A549 (cell line): Measurements from ENCODE around the gene RBL2. TPM values are rescaled to one million over a fixed set of nuclear protein-coding genes. Genes with fewer than 3 reads are reported as not detected.

Source experiments
- ATAC-seq, 2 experiments: fragments of 200-7000 bp in 1 of 2; fragments of >200 bp in 1 of 2; cut with Nextera tagmentation in 1 of 2; cut with Tn5 transposase in 1 of 2; 3 replicates each; pipeline versions ENCODE4 v1.8.0 to v1.9.1; 2018 to 2020; ENCODE audit warnings: mild to moderate bottlenecking in 1 of 2, moderate library complexity in 1 of 2
- CTCF ChIA-PET: fragments of 300-600 bp; sonication (Branson Sonifier 250); formaldehyde crosslinking; extraction: SDS; loops from one replicate; lab custom pipeline; 2021; ENCODE audit warnings: antibody characterized with exemption, inconsistent platforms; lab: Yijun Ruan, JAX
- POLR2A ChIA-PET: fragments of 350-600 bp; formaldehyde crosslinking; extraction: SDS; loops from one replicate; lab custom pipeline; 2021; ENCODE audit warnings: antibody characterized with exemption, inconsistent platforms; lab: Yijun Ruan, JAX
- DNase-seq, 2 experiments: peaks; one replicate each; pipeline versions ENCODE4 v3.0.0 to v3.0.0-alpha.2; 2011 to 2016; ENCODE audit warnings: low read depth in 1 of 2, low spot score in 1 of 2
- FAIRE-seq: peaks from 2 replicates; lab custom pipeline; 2011; peaks lifted over from hg19 to GRCh38; lab: Jason Lieb, UNC
- H3K27ac ChIP-seq, 2 experiments: fragments of >200 bp; sonication (Bioruptor Twin); formaldehyde crosslinking; 3 replicates each; pipeline ENCODE4 v1.5.1; 2016 to 2017
- H3K4me1 ChIP-seq: fragments of >200 bp; sonication (Bioruptor Twin); formaldehyde crosslinking; 3 replicates; pipeline ENCODE4 v1.6.1; 2016
- H3K4me2 ChIP-seq: fragments of >200 bp; sonication (Bioruptor Twin); formaldehyde crosslinking; 3 replicates; pipeline ENCODE4 v1.6.1; 2016
- H3K4me3 ChIP-seq: fragments of >200 bp; sonication (Bioruptor Twin); formaldehyde crosslinking; 3 replicates; pipeline ENCODE4 v1.5.1; 2016
- H3K9me3 ChIP-seq: fragments of >200 bp; sonication (Bioruptor Twin); formaldehyde crosslinking; 3 replicates; pipeline ENCODE4 v1.6.1; 2016
- CBX2 ChIP-seq: fragments of 200-600 bp; sonication (generic); IDR thresholded peaks from 2 replicates; pipeline ENCODE4 v1.6.1; 2016; ENCODE audit warnings: low read depth, mild to moderate bottlenecking, borderline replicate concordance
- ELK1 ChIP-seq: fragments of 150-350 bp; IDR thresholded peaks from 2 replicates; pipeline ENCODE4 v1.6.1; 2014; ENCODE audit warnings: low read depth, mild to moderate bottlenecking, low read length
- ESRRA ChIP-seq: fragments of 150-350 bp; IDR thresholded peaks from 2 replicates; pipeline ENCODE4 v1.6.1; 2014; ENCODE audit warnings: mild to moderate bottlenecking, low read length, borderline replicate concordance
- FOSB ChIP-seq: fragments of 250-450 bp; sonication (Bioruptor Pico); IDR thresholded peaks from 2 replicates; pipeline ENCODE4 v1.5.0; 2020; ENCODE audit warnings: mild to moderate bottlenecking, moderate library complexity
- HMGXB4 ChIP-seq: fragments of 250-450 bp; sonication (Bioruptor Pico); IDR thresholded peaks from 2 replicates; pipeline ENCODE4 v1.5.0; 2021; ENCODE audit warnings: mild to moderate bottlenecking, moderate library complexity, borderline replicate concordance
- HOXB13 ChIP-seq: fragments of 250-450 bp; sonication (Bioruptor Pico); IDR thresholded peaks from 2 replicates; pipeline ENCODE4 v1.5.0; 2020; ENCODE audit warnings: low read depth, mild to moderate bottlenecking, moderate library complexity
- MAFK ChIP-seq: fragments of 450-650 bp; IDR thresholded peaks from 2 replicates; pipeline ENCODE4 v1.6.1; 2014; ENCODE audit not compliant: partially characterized antibody
- NFE2L2 ChIP-seq: fragments of 150-350 bp; conservative IDR thresholded peaks from 2 replicates; pipeline ENCODE4 v1.6.1; 2014; ENCODE audit warnings: low read length
- NPAS2 ChIP-seq: fragments of 250-450 bp; sonication (Bioruptor Pico); IDR thresholded peaks from 2 replicates; pipeline ENCODE4 v1.8.0; 2022; ENCODE audit warnings: mild to moderate bottlenecking, moderate library complexity, borderline replicate concordance
- PHF8 ChIP-seq: fragments of 200-600 bp; sonication (generic); IDR thresholded peaks from 2 replicates; pipeline ENCODE4 v1.6.1; 2016; ENCODE audit warnings: low read depth, mild to moderate bottlenecking, antibody characterized with exemption, moderate library complexity, borderline replicate concordance
- POLR2A ChIP-seq: IDR thresholded peaks from 2 replicates; pipeline ENCODE4 v1.6.1; 2012; ENCODE audit warnings: mild to moderate bottlenecking, low read length
- POLR2AphosphoS2 ChIP-seq: conservative IDR thresholded peaks from 2 replicates; pipeline ENCODE4 v1.6.1; 2012; ENCODE audit warnings: low read length, improper control_type of control experiment, inconsistent platforms
- RFX5 ChIP-seq: fragments of 450-650 bp; IDR thresholded peaks from 2 replicates; pipeline ENCODE4 v1.7.1; 2014; ENCODE audit warnings: antibody characterized with exemption, mild to moderate bottlenecking, moderate library complexity
- TFCP2L1 ChIP-seq: fragments of 250-450 bp; sonication (Bioruptor Pico); IDR thresholded peaks from 2 replicates; pipeline ENCODE4 v1.5.0; 2021; ENCODE audit warnings: mild to moderate bottlenecking
- ZNF302 ChIP-seq: fragments of 250-450 bp; sonication (Bioruptor Pico); IDR thresholded peaks from 2 replicates; pipeline ENCODE4 v1.9.0; 2021; ENCODE audit warnings: inconsistent platforms, mild to moderate bottlenecking, moderate library complexity
- WGBS: methylation state at CpG from one replicate; pipeline ENCODE4 v1.1.6; 2017; ENCODE audit errors: missing lambda C conversion rate; 5-methylcytosine and 5-hydroxymethylcytosine counted together
- polyA plus RNA-seq, 4 experiments: library from polyadenylated mRNA; depleted of rRNA in 3 of 4; stranded (reverse); fragments of >200 nt; fragmentation: RNase III in 1 of 4; extraction: RNeasy Plus Mini Kit Qiagen cat#74134 plus additional on column Dnase treatment in 1 of 4; gene quantifications; 2 replicates in 3 of 4; 3 replicates in 1 of 4; pipeline ENCODE4 v1.2.3, GENCODE V29; 2011 to 2017

Gene RBL2
- polyA plus RNA-seq, 2 of the 4 experiments (the other 2 are of a cell fraction), result 17.2 to 45.0 TPM

- H3K4me1 ChIP-seq, result peaks cover 12% of the 10 kb centered on the region
- 73% methylated on average over 4 of the region's 4 CpGs for WGBS
- TF ChIP-seq HMGXB4 (CRISPR knock-in tag) (no peak), POLR2A (no peak), CBX2 (no peak), TFCP2L1 (CRISPR knock-in tag) (no peak), ESRRA (no peak), RFX5 (no peak), NFE2L2 (no peak), POLR2AphosphoS2 (no peak), ELK1 (no peak), FOSB (CRISPR knock-in tag) (no peak), HOXB13 (no peak), NPAS2 (CRISPR knock-in tag) (no peak)
- no peak overlapping the region for H3K4me3 ChIP-seq
- POLR2A ChIA-PET, result no interaction called here
- CTCF ChIA-PET, result interaction anchor here (0.7 to 1.5 kb wide), 5 partner anchors 9 to 258 kb away, joined by 3 to 4 read pairs (median 3); no protein-coding TSS in a partner anchor
- DNase-seq (no peak), FAIRE-seq (no peak), ATAC-seq (no peak)
- no peak overlapping the region for H3K27ac ChIP-seq
- no peak overlapping the region for H3K4me2 ChIP-seq
- H3K9me3 ChIP-seq, result no peaks in the 10 kb centered on the region
Observed at GRCh38 chr16:53498984-53499383, 64.7 kb downstream of the RBL2 start.

- 69% methylated on average over 9 of the region's 9 CpGs for WGBS
- ATAC-seq, result no peak
- Histone ChIP-seq H3K4me3 (peak overlapping the region; percentile 86; the same call in 1 of the 3 replicates), H3K27ac (no peak overlapping the region), H3K9me3 (no peaks in the 10 kb centered on the region), H3K4me1 (peaks cover 19% of the 10 kb centered on the region), H3K4me2 (peak overlapping the region; percentile 90)
- peak; percentile 29 for TF ChIP-seq MAFK
- no peak for TF ChIP-seq TFCP2L1 (CRISPR knock-in tag)
- no peak for FAIRE-seq
- ChIA-PET POLR2A (no interaction called here), CTCF (interaction anchor here (1.8 kb wide), 1 partner anchor 9 kb away, joined by 10 read pairs; no protein-coding TSS in a partner anchor)
- DNase-seq, result no peak
Observed at GRCh38 chr16:53501216-53501859, 67.1 kb downstream of the RBL2 start.

GRCh38 chr16:53502331-53503269, 68.3 kb downstream of the RBL2 start, which contains the start of gene AKTIP:
AKTIP (minus strand) TSS chr16:53503209; CDS start chr16:53500259, 2,950 bp downstream.
- peak within 1 kb of the TSS; percentile 93 to 96 for H3K27ac ChIP-seq
- CTCF ChIA-PET, result interaction anchor here (0.5 to 1.2 kb wide), 4 partner anchors 11 to 1003 kb away, joined by 3 to 4 read pairs (median 3); no protein-coding TSS in a partner anchor
- DNase-seq, result no peak
- peaks cover 19% of the 10 kb centered on the region for H3K4me1 ChIP-seq
- peak; percentile 65 for TF ChIP-seq POLR2A
- TF ChIP-seq PHF8, result peak; percentile 38; the same call in 1 of the 2 replicates
- TF ChIP-seq ZNF302, result no peak
- TF ChIP-seq, all 56 proteins: peak for 2
- H3K9me3 ChIP-seq, result no peaks in the 10 kb centered on the region
- 8% methylated on average over 21 of the region's 76 CpGs for WGBS
- H3K4me3 ChIP-seq, result peak within 1 kb of the TSS; percentile 86
- peak within 1 kb of the TSS; percentile 91 for H3K4me2 ChIP-seq
- FAIRE-seq, result no peak
- ATAC-seq, result peak; percentile 46 to 60
- POLR2A ChIA-PET, result interaction anchor here (0.7 to 1.5 kb wide), 3 partner anchors 17 to 1428 kb away, joined by 3 read pairs; partner anchors contain the start of gene IRX5
